RWPE1 (cell line): ENCODE results near the gene CDC14A.
"Not testable (repeated sequence)": the region's sequence is repeated elsewhere in the genome, so short reads cannot be mapped to it uniquely, and the experiment has no call there.

ENCODE experiments used
- CTCF ChIA-PET: fragments of 350-600 bp; sonication (Branson Sonifier 250); formaldehyde crosslinking; extraction: SDS; loops from one replicate; lab custom pipeline; 2021; lab: Yijun Ruan, JAX
- POLR2A ChIA-PET: fragments of 400-600 bp; formaldehyde crosslinking; extraction: SDS; loops from one replicate; lab custom pipeline; 2020; ENCODE audit warnings: antibody characterized with exemption; ENCODE audit not compliant: low non-redundant PET; lab: Yijun Ruan, JAX
- DNase-seq: peaks from one replicate; pipeline ENCODE4 v3.0.0; 2012; ENCODE audit warnings: low spot score
- H3K27ac ChIP-seq: fragments of 450-650 bp; 2 replicates; pipeline ENCODE4 v1.5.1; 2017
- TF ChIP-seq, protein P1 (sequence below): fragments of 450-650 bp; conservative IDR thresholded peaks from 2 replicates; pipeline ENCODE4 v1.5.1; 2017; ENCODE audit warnings: low read depth, mild to moderate bottlenecking

Gene CDC14A

DNA sequence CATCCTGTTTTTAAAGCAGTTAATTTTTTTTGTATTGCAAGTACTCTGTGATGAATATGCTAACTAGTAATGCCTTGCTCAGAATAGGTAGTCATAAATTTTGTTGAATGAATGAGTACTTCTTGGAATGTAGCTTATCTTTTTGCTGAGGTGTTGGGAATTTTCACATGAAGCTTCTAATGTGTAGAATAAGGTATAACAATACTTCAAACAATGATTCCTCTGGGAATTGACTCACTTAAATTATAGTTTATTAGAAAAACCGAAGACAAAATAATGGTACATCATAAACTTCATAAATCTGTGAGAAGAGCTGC is 13.9 kb downstream of the CDC14A start:
- no peak for DNase-seq
- TF ChIP-seq, protein P1, sequence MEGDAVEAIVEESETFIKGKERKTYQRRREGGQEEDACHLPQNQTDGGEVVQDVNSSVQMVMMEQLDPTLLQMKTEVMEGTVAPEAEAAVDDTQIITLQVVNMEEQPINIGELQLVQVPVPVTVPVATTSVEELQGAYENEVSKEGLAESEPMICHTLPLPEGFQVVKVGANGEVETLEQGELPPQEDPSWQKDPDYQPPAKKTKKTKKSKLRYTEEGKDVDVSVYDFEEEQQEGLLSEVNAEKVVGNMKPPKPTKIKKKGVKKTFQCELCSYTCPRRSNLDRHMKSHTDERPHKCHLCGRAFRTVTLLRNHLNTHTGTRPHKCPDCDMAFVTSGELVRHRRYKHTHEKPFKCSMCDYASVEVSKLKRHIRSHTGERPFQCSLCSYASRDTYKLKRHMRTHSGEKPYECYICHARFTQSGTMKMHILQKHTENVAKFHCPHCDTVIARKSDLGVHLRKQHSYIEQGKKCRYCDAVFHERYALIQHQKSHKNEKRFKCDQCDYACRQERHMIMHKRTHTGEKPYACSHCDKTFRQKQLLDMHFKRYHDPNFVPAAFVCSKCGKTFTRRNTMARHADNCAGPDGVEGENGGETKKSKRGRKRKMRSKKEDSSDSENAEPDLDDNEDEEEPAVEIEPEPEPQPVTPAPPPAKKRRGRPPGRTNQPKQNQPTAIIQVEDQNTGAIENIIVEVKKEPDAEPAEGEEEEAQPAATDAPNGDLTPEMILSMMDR = no peak
- CTCF ChIA-PET = no interaction called here
- POLR2A ChIA-PET = no interaction called here
- no peak overlapping the region for H3K27ac ChIP-seq

DNA sequence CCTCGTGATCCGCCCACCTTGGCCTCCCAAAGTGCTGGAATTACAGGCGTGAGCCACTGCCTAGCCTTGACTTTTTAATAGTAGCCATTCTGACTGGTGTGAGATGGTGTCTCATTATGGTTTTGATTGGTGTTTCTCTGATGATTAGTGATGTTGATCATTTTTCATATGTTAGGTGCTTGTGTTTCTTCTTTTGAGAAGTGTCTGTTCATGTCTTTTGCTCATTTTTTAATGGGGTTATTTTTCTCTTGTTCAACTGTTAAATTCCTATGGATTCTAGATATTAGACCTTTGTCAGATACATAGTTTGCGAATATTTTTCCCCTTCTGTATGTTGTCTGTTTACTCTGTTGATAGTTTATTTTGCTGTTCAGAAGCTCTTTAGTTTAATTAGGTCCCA is 17.0 kb downstream of the CDC14A start:
- CTCF ChIA-PET = interaction anchor here (0.7 kb wide), 2 partner anchors 64 to 330 kb away, joined by 3 to 6 read pairs; no protein-coding TSS in a partner anchor
- DNase-seq, POLR2A ChIA-PET, H3K27ac ChIP-seq: not testable (repeated sequence)

DNA sequence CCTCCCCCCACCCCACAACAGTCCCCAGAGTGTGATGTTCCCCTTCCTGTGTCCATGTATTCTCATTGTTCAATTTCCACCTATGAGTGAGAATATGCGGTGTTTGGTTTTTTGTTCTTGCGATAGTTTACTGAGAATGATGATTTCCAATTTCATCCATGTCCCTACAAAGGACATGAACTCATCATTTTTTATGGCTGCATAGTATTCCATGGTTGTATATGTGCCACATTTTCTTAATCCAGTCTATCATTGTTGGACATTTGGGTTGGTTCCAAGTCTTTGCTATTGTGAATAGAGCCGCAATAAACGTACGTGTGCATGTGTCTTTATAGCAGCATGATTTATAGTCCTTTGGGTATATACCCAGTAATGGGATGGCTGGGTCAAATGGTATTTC is 21.6 kb downstream of the CDC14A start:
- H3K27ac ChIP-seq, DNase-seq, CTCF ChIA-PET, POLR2A ChIA-PET: not testable (repeated sequence)

DNA sequence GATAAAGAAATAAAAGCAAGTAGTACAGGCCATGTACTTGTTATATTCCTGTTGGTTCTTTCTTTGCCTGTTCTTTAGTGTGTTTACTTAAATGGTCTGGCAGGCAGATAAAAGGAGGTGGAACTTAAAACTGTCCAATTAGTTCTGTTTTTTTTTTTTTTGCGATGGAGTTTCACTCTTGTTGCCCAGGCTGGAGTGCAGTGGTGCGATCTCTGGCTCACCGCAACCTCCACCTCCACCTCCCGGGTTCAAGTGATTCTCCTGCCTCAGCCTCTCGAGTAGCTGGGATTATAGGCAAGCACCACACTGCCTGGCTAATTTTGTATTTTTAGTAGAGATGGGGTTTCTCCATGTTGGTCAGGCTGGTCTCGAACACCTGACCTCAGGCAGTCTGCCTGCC is 24.6 kb downstream of the CDC14A start:
- POLR2A ChIA-PET, H3K27ac ChIP-seq, DNase-seq, CTCF ChIA-PET: not testable (repeated sequence)

DNA sequence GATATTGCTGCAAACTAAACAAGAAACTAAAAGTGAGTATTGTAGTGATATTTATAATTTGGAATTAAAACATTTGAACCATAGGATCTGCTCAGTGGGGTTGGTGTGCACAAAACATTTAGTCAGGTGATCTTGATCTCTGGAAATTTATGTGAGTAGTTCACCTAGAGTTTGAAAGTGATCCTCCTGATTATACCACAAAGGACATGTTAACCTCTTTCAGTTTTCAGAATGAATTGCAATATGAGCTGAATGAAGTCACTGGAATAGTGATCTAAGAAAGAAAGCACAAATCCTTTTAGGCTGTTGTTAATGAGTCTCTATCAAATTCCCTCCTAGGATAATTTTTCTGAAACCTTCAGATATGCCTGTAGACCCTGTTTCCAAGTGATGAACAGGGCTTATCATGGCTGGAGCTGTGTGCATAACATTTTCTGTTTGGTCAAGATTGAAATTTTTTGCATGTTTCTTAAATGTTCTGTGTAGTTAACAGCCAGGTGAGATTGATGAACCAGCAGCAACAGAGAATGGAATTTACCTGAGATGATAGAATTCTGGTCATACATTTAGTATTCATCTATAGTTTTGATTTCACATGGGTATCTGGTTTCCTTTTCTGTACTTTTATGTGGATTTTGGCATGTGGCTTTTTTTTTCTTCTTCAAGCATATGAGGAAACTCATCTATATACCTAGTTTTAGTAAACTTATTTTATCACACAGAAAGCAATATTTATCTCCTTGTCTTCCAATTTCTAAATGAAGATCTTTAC is 25.5 kb downstream of the CDC14A start:
- ChIA-PET POLR2A (no interaction called here), CTCF (no interaction called here)
- H3K27ac ChIP-seq = no peak overlapping the region
- TF ChIP-seq, protein P1 = no peak
- DNase-seq = no peak

DNA sequence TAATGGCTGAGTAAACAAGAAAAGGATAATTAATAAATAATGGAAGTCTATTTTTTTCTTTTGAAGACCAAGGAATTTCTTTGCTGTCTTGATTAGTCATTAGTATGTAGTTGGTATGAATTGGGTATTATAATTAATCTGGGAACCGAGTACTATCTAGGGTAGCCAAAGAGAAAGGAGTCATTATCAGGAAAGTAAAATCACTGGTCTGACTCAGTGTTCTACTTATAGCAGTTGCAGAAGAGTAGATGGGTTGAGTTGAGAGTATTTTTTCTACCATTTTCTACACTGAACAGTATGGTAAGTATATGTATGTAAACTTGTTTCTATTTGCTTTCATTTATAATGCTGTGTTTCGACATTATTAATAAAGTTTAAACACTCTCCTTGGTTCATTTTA is 26.6 kb downstream of the CDC14A start:
- no peak for DNase-seq
- TF ChIP-seq, protein P1 = no peak

DNA sequence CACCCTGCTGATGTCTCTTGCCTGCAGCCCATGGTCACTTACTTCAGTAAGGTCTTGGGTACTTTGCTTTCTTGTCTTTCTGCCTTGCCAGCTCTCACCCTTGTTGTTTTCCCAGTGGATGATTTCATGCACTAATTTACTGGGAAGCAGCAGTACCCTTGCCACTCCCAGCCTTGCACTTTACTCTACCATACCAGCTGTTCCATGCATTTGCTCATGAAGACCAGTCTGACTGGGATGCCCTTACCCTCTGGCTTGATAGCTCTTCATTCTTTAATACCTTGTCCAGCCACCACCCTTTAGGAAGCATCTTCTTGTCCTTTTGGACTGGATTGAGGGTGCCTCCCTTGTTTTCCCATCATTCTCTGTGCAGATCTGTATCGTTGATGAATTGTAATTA is 28.3 kb downstream of the CDC14A start:
- ChIA-PET CTCF (no interaction called here), POLR2A (no interaction called here)
- no peak overlapping the region for H3K27ac ChIP-seq
- TF ChIP-seq, protein P1 = no peak
- DNase-seq = no peak

More for the DNA sequence above, 26.6 kb downstream of the CDC14A start:
- H3K27ac ChIP-seq = no peak overlapping the region
- CTCF ChIA-PET = no interaction called here
- POLR2A ChIA-PET = no interaction called here

DNA sequence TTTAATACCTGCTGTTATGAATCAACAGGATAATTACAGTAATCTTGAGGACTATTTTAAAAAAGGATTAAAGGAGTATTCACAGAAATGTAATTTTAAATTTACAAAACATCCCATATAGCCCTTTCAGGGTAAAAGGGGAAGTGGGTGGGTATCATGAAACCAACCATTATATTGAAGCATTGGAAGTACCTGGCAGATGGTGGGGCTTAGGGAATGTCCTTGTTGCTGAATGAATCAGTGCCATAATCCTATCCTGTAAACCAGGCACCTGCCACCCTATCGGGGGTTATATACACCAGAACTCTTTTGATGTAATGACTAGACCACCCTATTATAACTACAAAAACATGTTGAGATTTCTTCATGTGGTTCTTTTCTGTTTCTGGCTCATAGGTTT is 30.4 kb downstream of the CDC14A start:
- H3K27ac ChIP-seq = no peak overlapping the region
- TF ChIP-seq, protein P1 = no peak
- no peak for DNase-seq
- ChIA-PET CTCF (no interaction called here), POLR2A (no interaction called here)
